Stimulated activated naive CD4-positive, alpha-beta T cell (primary cell): ENCODE results near the gene NT5C1A.
A peak's percentile ranks its signal among the peaks of the same experiment; 100 is the strongest.

Experiments
- DNase-seq, 6 experiments: peaks; one replicate each; lab custom pipeline; 2025; lab: John Stamatoyannopoulos, UW

NT5C1A gene

GRCh38 chr1:39659538-39659937 lies 12.4 kb downstream of the NT5C1A start:
- DNase-seq: no peak

- no peak for DNase-seq
Measured at GRCh38 chr1:39659110-39659509, 12.8 kb downstream of the NT5C1A start.

DNA sequence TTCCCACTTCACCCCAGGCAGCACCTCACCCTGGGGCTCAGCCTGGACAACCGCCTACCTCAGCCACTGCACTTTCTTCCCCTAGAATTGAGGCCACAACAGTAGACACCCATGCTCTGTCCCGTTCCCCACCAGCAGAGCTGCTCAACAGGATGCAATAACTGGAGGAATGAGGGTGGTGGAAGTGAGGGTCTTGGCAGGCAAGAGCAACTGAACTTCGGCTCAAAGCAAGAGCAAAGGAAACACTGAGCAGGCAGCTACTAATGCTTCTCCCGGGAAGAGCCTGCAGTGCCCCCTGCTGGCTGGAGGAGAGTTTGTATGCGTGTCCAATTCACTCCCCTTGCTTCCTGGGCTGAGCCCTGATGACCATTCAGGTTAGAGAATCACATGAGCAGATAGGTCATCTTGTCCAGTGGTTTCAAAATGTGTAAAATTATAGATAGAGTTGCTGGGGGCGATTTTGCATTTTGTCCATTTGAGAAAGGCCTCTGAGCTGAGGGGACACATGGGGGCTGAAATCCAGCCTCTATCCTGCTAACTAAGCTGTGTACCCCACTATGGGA lies 13.9 kb downstream of the NT5C1A start:
- peak; percentile 11 to 48 (median 22) for DNase-seq

DNA sequence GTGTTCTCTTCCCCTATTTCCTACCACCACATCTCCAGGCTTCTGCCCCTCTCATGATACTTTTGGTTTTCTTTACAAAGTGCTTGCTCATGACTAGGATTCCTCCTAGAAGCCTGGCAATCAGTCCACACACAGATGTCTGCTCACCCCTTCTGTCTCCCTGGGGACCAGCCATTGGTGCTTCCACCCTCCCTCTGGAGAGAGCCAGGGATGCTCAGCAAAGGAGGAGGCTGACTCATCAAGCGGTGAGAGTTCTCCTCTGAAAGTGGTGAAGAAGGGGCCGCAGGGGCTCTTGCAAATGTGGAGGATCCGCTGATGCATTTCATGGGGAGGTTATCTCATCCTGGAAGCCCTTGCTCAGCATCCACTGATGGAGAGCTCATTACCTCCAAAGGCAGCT lies 14.5 kb downstream of the NT5C1A start:
- DNase-seq: no peak

DNA sequence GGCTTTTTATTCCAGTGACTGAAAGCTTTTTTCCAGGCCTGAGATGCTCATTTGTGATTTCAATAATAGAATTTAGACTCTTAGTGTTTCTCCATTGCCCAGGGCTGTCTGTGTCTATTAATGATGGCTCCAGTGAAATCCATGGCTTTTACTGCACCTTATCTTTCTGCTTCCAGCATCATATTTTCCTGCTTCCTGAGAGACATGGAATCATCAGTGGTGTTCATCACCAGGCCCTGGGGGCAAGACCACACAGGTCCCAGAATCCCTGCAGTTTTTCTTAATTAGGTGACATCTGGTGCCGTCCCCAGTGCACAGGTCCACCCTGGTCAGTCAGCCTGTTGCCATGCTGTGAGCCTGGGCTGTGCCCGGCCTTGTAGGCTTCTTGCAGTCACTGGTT lies 15.5 kb downstream of the NT5C1A start:
- no peak for DNase-seq

- DNase-seq: peak in 3 of 6 experiments; percentile 11 to 44 (median 34)
Measured at GRCh38 chr1:39655578-39656268, 16.2 kb downstream of the NT5C1A start.

DNA sequence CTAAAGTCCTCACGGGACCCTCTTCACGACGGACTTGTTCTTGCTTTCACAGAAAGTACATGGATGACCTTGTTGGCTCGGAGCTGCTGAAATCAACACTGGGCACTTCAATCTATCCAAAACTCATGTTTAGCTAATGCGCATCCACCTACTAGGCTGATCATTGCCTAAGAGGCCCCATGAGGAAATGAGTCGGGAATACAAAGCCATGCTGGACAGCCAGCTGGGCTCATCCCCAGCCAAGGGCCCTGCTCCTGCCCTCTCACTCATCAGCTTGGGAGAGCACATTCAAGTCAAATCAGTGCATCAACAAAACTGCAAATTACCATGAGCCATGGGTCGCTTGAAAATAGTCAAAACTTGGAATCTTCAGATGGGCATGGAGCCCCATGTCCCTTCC lies 17.6 kb downstream of the NT5C1A start:
- DNase-seq: no peak

GRCh38 chr1:39653546-39654031 lies 18.3 kb downstream of the NT5C1A start:
- DNase-seq: peak; percentile 46 to 73 (median 62)

DNA sequence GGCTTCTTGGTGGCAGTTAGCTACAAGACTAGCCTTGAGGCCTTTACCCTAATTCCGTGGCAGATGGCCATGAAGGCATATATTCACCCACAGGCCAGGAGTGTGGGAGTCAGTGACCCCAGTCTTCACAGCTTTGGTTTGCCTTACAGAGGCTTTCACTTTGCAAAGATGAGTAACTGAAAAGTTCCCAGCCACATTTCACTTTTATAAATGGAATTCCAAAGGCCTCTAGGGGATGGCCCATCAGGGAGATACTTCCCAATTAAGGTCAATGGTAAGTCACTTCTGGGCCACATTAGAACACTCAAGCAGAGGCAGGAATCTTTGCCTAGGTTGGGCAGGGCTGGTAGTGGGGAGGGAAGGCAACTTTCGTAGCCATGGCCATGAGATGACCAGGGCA lies 19.4 kb downstream of the NT5C1A start:
- no peak for DNase-seq

DNA sequence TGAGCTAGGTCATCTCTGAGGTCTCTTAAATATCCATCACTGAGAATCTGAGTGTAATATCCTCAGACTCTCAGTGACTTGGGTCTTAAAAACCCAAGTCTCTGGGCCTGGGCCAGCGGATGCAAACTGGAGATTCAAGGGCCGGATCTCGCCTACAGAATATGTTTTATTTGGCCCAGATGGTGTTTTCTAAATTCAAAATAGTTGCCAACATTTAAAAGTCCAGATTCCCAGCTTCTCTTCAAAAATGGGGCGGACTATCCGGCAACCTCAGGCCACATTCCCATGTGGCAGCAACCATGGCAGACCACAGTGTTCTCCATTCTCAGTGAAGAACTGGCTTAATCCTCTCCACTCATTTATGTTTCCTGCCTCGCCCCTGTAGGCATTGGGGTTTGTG lies 19.8 kb downstream of the NT5C1A start:
- DNase-seq: no peak

GRCh38 chr1:39650431-39650830 lies 21.5 kb downstream of the NT5C1A start:
- DNase-seq: no peak

DNA sequence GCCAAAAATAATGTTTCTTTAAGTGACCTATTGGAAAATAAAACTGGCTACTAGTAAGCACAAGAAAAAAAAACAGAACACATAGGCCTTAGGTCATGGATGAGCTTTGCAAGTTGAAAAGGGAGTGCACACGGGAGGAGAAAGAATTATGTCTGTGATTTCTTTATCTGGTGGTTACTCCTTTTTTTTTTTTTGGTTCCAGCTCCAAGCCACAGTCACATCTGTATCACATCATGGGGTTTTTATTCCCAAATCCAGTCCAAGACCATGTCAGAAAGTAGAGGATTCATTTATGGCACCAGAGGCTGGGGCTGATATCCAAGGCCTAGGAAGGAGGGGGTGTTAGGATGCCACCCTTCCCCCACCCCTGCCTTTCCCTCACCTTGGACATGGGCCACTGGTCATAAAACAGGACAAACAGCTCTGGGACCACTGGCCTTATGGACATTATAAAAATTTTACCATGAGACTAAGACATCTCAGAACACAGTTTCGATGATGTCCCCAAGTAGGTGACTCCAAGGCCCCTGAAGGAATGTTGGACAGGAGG lies 22.2 kb downstream of the NT5C1A start:
- DNase-seq: no peak

DNA sequence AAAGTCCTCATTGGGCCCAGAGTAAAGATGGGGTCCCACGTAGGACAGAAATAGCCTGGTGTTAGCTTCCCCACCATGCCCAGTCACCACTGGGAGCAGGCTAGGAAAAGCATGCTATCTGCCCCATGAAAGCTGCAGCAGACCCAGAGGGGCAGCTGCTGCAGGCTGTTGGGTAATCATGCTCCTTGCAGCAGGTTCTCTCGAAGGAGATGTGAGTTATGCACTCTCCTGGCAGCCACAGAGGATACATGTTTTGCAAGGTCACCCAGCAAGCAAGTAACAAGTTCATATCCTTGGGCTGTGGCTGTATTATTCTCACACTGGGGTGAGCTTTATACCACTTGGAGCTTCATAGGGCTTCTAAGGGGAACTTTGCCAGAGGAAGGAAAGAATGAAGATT lies 23.4 kb downstream of the NT5C1A start:
- DNase-seq: no peak

GRCh38 chr1:39647247-39647646 lies 24.7 kb downstream of the NT5C1A start:
- DNase-seq: no peak

DNA sequence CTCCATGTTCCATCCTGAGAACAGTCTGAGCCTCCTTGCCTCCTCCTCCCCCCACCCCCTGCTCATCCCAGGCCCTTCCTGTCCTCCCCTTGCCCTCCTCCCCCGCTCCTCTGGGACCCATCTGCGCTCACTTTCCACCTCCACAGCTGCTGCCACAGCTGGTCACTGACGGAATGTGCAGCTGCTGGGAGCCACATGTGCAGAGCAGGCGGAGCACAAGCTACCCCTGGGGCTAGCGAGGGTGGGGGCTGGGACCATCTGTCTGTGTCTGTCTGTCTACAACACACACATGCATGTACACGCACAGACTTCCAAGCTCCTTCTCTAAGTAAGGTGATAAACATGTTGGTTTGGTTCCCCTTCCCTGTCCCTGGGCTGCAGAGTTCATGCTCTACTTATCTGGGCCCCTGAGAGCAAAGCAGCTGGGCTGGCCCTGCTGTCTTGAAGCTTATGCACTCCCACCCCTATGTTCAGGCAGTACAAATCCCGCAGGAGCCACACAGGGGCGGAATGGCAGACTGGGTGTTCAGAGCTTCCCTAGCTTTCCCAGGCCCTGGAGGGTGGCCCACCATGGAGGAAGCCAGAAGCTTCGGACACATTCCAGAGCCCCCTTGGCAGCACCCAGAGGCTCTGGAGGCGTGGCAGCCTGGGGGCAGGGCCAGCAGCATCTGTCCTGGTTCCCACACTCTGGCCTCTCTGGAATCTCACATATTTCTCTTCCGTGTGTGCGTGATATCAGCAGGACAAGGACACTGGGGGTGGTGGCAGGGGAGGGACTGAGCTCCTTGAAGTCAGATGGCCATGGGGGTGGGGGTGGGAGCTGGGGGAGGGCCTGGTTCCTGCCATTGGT lies 25.4 kb downstream of the NT5C1A start:
- no peak for DNase-seq

- no peak for DNase-seq
Measured at GRCh38 chr1:39645411-39646043, 26.4 kb downstream of the NT5C1A start.

GRCh38 chr1:39643705-39644104 lies 28.2 kb downstream of the NT5C1A start:
- DNase-seq: no peak

DNA sequence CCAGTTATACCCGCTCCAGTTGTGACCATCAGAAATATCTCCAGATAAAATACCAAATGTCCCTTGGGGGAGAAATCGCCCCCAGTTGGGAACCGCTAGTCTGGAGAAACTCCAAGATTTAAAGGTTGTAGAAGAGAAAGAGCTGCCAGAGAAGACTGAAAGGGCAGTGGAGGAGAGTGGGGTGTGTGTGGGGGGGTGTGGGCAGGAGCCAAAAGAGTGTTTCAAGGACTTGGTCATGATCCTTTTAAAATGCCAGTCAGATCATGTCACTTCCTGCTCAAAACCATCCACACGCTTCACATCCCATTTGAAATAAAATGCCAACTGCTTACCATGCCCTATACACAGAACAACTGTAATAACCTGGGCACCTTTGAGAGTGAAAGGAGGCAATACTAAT lies 29.1 kb downstream of the NT5C1A start:
- no peak for DNase-seq

DNA sequence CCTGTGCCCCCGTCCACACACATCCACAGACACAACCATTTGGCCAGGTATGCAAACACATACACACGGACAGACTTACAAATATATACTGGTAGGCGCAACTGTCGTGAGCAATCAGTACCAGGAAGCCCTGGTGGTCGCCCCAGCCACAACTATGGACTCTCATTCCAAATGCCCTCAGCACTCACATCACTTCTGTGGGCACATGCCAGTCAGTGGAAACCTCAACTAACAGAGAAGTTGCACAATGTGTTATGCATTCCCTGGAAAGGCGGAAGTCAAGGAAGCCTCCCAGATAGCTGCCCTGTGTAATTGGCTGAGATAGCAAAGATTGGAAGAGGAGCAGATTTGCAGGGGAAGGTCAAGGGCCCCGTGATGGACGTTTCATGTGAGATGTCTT lies 31.0 kb downstream of the NT5C1A start:
- no peak for DNase-seq

DNA sequence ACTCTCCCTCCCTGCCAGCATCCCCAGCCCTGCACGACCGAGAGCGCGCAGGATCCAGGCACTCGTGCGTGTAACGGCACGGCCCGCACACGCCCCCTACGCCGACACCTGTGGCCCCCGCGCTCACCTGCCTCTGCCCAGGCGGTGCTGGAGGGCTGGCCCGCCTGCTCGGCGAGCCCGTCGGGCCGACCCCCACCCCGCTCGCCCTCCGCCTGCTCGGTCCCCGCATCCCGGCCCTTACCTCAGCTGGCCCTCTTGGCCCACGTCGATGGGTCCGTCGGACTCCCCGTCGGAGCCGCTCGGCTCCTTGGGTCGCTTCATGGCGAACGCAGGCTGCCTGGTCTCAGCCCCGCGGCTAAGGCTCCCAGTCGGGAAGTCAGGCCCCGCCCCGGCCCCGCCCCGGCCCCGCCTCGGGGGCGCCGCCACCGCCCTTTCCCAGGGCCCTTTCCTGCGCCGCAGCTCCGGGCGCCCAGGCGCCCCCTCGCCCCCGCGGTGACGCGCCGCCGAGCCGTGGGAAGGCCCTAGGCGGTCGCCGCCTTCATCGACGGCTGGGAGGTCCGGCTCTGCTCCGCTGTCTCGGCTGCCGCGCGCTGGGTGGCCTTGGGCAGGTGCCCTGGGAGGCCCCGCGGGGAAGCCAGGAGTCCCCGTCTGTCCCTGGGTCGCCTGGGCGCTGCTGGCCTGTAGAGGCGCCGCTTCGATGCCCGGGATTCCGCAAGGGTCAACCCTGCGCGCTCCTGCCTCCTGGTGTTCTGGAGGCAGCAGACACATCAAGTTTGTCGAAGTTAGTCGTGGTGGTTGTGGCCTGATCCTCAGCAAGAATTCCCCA lies 32.4 kb downstream of the NT5C1A start, which contains the start of gene HEYL:
TSS of gene HEYL (minus strand) at position 339 of the 826 bp plus-strand sequence. CDS start at position 321, 18 bp downstream.
- DNase-seq: peak; percentile 21 to 50 (median 37)

DNA sequence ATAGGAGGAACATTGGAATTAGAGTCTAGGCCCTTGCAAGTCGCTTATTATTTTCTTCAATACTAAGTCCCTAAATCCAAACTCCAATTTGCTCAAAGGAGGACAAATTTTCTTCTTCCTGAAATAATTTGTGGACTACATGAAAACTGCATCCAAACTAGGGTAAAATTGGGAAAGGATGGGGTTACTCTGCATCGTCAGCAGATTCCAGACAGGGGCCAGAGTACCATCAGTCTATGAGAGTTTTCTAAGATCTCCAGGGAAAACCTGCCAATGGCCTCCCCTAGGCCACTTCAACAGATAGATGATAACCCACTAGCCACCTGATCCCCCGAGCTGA lies 33.0 kb downstream of the NT5C1A start:
- DNase-seq: no peak
